DND-41 (cell line): ENCODE data around the gene ANXA4.
A peak's percentile ranks its signal among the peaks of the same experiment; 100 is the strongest.

Source experiments
- ATAC-seq: fragments of 200-7000 bp; cut with Tn5 transposase; 3 replicates; pipeline ENCODE4 v1.9.1; 2021; ENCODE audit warnings: low read depth; ENCODE audit not compliant: insufficient read depth
- DNase-seq: peaks from one replicate; pipeline ENCODE4 v3.0.0-alpha.2; 2020
- H2AFZ ChIP-seq: 2 replicates; pipeline ENCODE4 v1.6.0; 2012; ENCODE audit warnings: low read depth, low read length
- H3K27ac ChIP-seq: 2 replicates; pipeline ENCODE4 v1.5.1; 2012; ENCODE audit warnings: low read length, inconsistent platforms
- H3K27me3 ChIP-seq: fragments of 200-600 bp; sonication (generic); 2 replicates; pipeline ENCODE4 v1.6.0; 2012; ENCODE audit warnings: low read length, mild to moderate bottlenecking, inconsistent platforms; ENCODE audit not compliant: insufficient read depth, poor library complexity
- H3K36me3 ChIP-seq: 2 replicates; pipeline ENCODE4 v1.5.1; 2012; ENCODE audit warnings: low read length, inconsistent platforms; ENCODE audit not compliant: insufficient read depth
- H3K4me1 ChIP-seq: 2 replicates; pipeline ENCODE4 v1.5.1; 2012; ENCODE audit warnings: mild to moderate bottlenecking, low read length; ENCODE audit not compliant: insufficient read depth
- H3K4me2 ChIP-seq: 2 replicates; pipeline ENCODE4 v1.6.0; 2012; ENCODE audit warnings: mild to moderate bottlenecking, moderate library complexity, low read length, inconsistent platforms; ENCODE audit not compliant: insufficient read depth
- H3K4me3 ChIP-seq, 2 experiments: fragments of 200-600 bp in 1 of 2; shearing (Covaris generic) in 1 of 2; 2 replicates each; pipeline ENCODE4 v1.5.1; 2012 to 2016; ENCODE audit warnings: inconsistent platforms in 2 of 2, low read length in 2 of 2, mild to moderate bottlenecking in 2 of 2, low read depth in 1 of 2, moderate library complexity in 1 of 2
- H3K79me2 ChIP-seq: 2 replicates; pipeline ENCODE4 v1.6.0; 2012; ENCODE audit warnings: low read length, inconsistent platforms; ENCODE audit not compliant: insufficient read depth
- H3K9ac ChIP-seq: 2 replicates; pipeline ENCODE4 v1.6.0; 2012; ENCODE audit warnings: low read depth, mild to moderate bottlenecking, inconsistent platforms, low read length, moderate library complexity
- H3K9me3 ChIP-seq: 2 replicates; pipeline ENCODE4 v1.5.1; 2012; ENCODE audit warnings: low read length, moderate library complexity, mild to moderate bottlenecking, inconsistent platforms; ENCODE audit not compliant: insufficient read depth, severe bottlenecking
- H4K20me1 ChIP-seq: 2 replicates; pipeline ENCODE4 v1.6.0; 2012; ENCODE audit warnings: low read length; ENCODE audit not compliant: insufficient read depth
- EZH2 ChIP-seq: IDR thresholded peaks from 3 replicates; pipeline ENCODE4 v1.6.1; 2012; ENCODE audit warnings: borderline replicate concordance, low read depth, mild to moderate bottlenecking, moderate library complexity, low read length, inconsistent platforms; ENCODE audit not compliant: severe bottlenecking
- TF ChIP-seq, protein P1 (sequence below): IDR thresholded peaks from 2 replicates; pipeline ENCODE4 v1.5.1; 2012; ENCODE audit warnings: borderline replicate concordance, low read length, moderate library complexity, mild to moderate bottlenecking; ENCODE audit not compliant: poor library complexity, severe bottlenecking; ENCODE audit errors: extremely low read depth

The ANXA4 gene

GRCh38 chr2:69704446-69704845 lies 37.5 kb upstream of the ANXA4 start:
- no peaks in the 10 kb centered on the region for H3K27me3 ChIP-seq
- no peaks in the 10 kb centered on the region for H4K20me1 ChIP-seq
- DNase-seq (peak; percentile 3), ATAC-seq (no peak)
- H3K79me2 ChIP-seq, result no peaks in the 10 kb centered on the region
- H3K27ac ChIP-seq, result peak overlapping the region; percentile 52; the same call in 1 of the 2 replicates
- H3K4me3 ChIP-seq, result no peak overlapping the region
- TF ChIP-seq, protein P1, sequence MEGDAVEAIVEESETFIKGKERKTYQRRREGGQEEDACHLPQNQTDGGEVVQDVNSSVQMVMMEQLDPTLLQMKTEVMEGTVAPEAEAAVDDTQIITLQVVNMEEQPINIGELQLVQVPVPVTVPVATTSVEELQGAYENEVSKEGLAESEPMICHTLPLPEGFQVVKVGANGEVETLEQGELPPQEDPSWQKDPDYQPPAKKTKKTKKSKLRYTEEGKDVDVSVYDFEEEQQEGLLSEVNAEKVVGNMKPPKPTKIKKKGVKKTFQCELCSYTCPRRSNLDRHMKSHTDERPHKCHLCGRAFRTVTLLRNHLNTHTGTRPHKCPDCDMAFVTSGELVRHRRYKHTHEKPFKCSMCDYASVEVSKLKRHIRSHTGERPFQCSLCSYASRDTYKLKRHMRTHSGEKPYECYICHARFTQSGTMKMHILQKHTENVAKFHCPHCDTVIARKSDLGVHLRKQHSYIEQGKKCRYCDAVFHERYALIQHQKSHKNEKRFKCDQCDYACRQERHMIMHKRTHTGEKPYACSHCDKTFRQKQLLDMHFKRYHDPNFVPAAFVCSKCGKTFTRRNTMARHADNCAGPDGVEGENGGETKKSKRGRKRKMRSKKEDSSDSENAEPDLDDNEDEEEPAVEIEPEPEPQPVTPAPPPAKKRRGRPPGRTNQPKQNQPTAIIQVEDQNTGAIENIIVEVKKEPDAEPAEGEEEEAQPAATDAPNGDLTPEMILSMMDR, result no peak
- no peak for TF ChIP-seq EZH2
- H3K4me1 ChIP-seq, result peaks cover 9% of the 10 kb centered on the region
- H3K4me2 ChIP-seq, result no peak overlapping the region
- H3K36me3 ChIP-seq, result no peaks in the 10 kb centered on the region
- H3K9ac ChIP-seq, result no peak overlapping the region
- peak overlapping the region; percentile 56; the same call in 1 of the 2 replicates for H2AFZ ChIP-seq
- H3K9me3 ChIP-seq, result no peaks in the 10 kb centered on the region

GRCh38 chr2:69709290-69709689 lies 32.6 kb upstream of the ANXA4 start:
- Histone ChIP-seq H3K4me1 (peaks cover 9% of the 10 kb centered on the region), H3K9ac (no peak overlapping the region), H3K36me3 (no peaks in the 10 kb centered on the region), H3K27me3 (no peaks in the 10 kb centered on the region), H2AFZ (no peak overlapping the region), H3K9me3 (no peaks in the 10 kb centered on the region), H3K79me2 (no peaks in the 10 kb centered on the region), H4K20me1 (no peaks in the 10 kb centered on the region), H3K4me3 (no peak overlapping the region), H3K4me2 (no peak overlapping the region), H3K27ac (no peak overlapping the region)
- ATAC-seq (no peak), DNase-seq (no peak)
- TF ChIP-seq, protein P1, result no peak
- no peak for TF ChIP-seq EZH2

DNA sequence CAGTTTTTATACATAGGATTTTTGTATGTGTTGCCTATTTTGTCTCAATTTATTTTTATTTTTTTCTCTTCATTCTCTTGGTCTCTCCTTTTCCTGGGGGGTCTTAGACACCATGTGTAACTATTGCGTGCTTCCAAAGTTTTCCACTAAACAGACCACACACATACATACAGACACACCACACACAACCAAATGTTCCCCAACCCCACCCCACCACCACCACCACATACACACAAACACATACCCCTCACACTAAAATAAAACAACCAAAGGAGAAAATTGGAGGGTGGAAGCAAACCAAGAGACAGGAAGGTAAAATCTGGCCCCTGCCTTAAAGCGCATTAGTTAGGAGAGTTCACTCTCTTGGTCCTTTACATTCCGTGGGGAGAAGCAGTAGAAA lies 30.0 kb upstream of the ANXA4 start:
- Histone ChIP-seq H3K36me3 (no peaks in the 10 kb centered on the region), H3K79me2 (no peaks in the 10 kb centered on the region), H3K9ac (no peak overlapping the region), H4K20me1 (no peaks in the 10 kb centered on the region), H3K9me3 (no peaks in the 10 kb centered on the region), H3K4me1 (peaks cover 12% of the 10 kb centered on the region), H3K4me2 (no peak overlapping the region), H3K27ac (no peak overlapping the region), H2AFZ (no peak overlapping the region), H3K27me3 (no peaks in the 10 kb centered on the region), H3K4me3 (no peak overlapping the region)
- TF ChIP-seq, protein P1, result no peak
- TF ChIP-seq EZH2, result no peak
- ATAC-seq (no peak), DNase-seq (no peak)

- no peak overlapping the region for H3K4me3 ChIP-seq
- no peaks in the 10 kb centered on the region for H3K9me3 ChIP-seq
- no peak for DNase-seq
- no peaks in the 10 kb centered on the region for H4K20me1 ChIP-seq
- TF ChIP-seq EZH2, result no peak
- TF ChIP-seq, protein P1, result no peak
- no peaks in the 10 kb centered on the region for H3K36me3 ChIP-seq
- H3K4me2 ChIP-seq, result peak overlapping the region; percentile 46; the same call in 1 of the 2 replicates
- H3K27ac ChIP-seq, result peak overlapping the region; percentile 69
- no peaks in the 10 kb centered on the region for H3K79me2 ChIP-seq
- peaks cover 12% of the 10 kb centered on the region for H3K4me1 ChIP-seq
- 0 out of 2 replicates have a peak overlapping the region, but pooled peaks have one; percentile 17 for H3K9ac ChIP-seq
- peak overlapping the region; percentile 60; the same call in 1 of the 2 replicates for H2AFZ ChIP-seq
- ATAC-seq, result no peak
- no peaks in the 10 kb centered on the region for H3K27me3 ChIP-seq
These were observed 27.9 kb upstream of the ANXA4 start for GRCh38 chr2:69714024-69714423.
